ENCODE measurements around the gene CDH22.

DNA sequence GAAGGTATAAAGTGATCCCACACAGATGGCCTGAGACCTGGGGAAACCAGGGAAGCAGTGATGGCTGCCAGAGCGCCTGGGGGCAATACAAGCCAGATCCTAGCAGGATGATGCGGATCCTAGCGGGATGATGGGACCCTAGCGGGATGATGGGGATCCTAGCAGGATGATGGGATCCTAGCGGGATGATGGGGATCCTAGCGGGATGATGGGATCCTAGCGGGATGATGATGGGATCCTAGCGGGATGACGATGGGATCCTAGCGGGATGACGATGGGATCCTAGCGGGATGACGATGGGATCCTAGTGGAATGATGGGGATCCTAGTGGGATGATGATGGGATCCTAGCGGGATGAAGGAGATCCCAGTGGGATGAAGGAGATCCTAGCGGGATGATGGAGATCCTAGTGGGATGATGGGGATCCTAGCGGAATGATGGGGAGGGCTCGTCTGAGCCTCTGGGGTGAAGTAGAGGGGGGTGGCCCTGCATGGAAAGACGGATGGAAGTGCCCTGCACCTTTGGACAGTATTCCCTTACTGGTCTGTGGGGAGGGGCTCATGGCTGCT, 44.2 kb upstream of the CDH22 start:
- TF ChIP-seq CTCF (IDR thresholded peaks at IDR 0.05 in 8 of 11, conservative IDR thresholded peaks at IDR 0.05 in 3 of 11) (no peak), POLR2AphosphoS5 (IDR thresholded peaks at IDR 0.05) (no peak)

Measured in spleen (tissue), 7 donors.